HG03354 (cell line): Measurements from ENCODE around the gene NUP50.
A peak's percentile ranks its signal among the peaks of the same experiment; 100 is the strongest.

Experiments used
- ATAC-seq: cut with Tn5 transposase; IDR thresholded peaks from one replicate; pipeline ENCODE4 v1.9.1; 2021; ENCODE audit warnings: mild to moderate bottlenecking; ENCODE audit not compliant: unreplicated experiment, poor library complexity, severe bottlenecking

Gene NUP50

GRCh38 chr22:45159652-45160462 is 3.9 kb upstream of the NUP50 start:
- ATAC-seq: no peak

DNA sequence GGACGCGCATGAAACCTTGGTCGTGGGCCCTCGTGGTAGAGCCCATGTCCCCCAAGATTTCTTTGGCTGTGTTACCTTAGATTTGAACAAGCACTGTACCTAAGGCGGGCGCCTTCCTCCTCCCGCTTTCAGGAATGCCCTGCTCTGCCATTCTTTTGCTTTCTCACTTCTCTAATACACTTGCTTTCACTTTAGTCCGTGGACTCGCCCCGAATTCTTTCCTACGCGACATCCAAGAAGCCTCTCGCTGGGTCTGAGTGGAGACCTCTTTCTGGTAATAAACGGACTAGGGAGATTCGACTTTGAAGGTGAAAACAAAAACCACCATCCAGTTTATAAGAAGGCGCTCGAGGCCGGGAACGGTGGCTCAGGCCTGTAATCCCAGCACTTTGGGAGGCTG is 1.2 kb upstream of the NUP50 start:
- no peak for ATAC-seq

GRCh38 chr22:45163099-45163450 is 650 bp upstream of the NUP50 start:
- ATAC-seq: no peak

DNA sequence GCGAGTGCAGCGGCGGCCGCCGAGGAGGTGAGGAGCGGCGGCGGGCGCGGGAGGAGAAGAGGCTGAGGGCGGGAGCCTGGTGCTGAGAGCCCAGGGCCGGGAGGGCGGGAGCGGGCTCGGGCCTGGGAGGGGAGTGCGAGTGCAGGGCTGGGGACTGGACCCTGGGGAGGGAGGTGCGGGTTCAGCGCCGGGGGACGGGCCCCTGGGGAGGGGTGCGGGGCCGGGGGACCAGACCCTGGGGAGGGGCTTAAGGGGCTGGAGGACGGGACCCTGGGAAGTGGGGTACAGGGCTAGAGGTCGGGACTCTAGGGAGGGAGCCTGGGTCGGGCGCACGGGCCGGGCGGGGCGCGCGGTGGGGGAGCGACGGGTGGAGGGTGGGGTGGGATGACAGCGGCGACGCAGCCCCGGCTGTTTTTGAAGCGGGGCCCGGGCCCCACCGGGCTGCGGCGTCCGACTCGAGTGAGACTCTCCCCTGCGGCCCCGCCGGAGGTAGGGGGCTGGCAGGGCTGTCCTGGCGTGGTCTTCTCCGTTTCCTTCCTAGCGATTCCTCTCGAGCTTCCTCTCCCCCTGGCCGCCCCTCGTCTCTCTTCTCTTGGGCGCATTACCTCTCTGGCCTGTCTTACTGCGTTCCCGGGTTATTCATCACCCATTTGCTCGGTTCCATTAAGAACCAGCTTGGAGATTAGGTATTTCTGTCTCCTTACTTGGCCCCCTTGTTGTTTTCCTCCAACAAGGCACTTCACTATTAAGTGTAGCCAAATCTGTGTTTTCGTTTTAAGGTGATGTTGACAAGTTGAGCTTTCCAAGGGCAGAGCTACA is 754 bp downstream of the NUP50 start:
- ATAC-seq: peak; percentile 32

- no peak for ATAC-seq
These were observed 3.2 kb downstream of the NUP50 start for GRCh38 chr22:45166932-45167331.

DNA sequence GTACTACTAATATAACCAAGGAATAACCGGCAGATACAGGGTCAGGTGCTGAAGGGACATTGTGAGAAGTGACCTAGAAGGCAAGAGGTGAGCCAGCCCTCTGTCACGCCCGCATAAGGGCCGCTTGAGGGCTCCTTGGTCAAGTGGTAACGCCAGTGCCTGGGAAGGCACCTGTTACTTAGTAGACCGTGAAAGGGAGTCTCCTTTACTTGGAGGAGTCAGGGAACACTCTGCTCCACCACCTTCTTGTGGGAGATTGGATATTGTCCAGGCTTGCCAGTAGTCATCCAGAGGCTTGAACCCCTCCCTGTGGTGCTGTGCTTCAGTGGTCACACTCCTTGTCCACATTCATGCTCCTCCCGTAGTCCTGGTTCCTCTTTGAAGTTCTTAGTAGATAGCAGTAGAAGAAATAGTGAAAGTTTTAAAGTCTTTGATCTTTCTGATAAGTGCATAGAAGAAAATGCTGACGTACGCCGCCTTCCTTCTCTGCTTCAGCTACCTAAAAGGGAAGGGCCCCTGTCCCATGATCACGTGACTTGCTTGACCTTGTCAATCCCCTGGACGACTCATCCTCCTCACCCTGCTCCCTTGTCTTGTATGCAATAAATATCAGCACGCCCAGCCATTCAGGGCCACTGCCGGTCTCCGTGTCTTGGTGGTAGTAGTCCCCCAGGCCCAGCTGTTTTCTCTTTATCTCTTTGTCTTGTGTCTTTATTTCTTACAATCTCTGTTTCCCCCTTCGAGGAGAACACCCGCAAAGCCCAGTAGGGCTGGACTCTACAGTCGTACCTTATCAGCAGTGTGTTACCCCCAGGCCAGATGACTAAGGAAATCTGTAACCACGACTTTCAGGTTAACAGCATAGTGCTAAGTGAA is 6.1 kb downstream of the NUP50 start:
- ATAC-seq: no peak

DNA sequence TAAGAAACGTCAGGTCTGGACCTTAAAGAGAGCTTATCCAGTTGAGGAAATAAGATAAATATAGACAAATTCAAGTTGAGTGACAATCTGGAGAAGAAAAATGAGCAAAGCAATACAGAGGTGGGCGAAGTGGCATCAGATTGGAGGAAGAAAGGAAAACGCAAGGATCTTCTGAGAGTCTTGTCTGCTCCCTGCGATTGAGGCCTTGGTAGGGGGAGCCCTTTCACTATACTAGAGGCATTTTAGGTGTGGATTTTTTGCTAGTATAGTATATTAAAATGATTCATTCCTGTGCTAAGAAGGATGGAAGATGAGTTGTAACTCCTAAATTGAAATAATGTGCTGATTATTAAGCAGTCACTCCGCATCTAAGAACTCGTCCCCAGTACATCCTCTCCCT is 8.1 kb downstream of the NUP50 start:
- ATAC-seq: no peak

GRCh38 chr22:45172881-45173585 is 9.3 kb downstream of the NUP50 start:
- ATAC-seq: no peak

GRCh38 chr22:45179276-45180049 is 15.7 kb downstream of the NUP50 start:
- no peak for ATAC-seq

DNA sequence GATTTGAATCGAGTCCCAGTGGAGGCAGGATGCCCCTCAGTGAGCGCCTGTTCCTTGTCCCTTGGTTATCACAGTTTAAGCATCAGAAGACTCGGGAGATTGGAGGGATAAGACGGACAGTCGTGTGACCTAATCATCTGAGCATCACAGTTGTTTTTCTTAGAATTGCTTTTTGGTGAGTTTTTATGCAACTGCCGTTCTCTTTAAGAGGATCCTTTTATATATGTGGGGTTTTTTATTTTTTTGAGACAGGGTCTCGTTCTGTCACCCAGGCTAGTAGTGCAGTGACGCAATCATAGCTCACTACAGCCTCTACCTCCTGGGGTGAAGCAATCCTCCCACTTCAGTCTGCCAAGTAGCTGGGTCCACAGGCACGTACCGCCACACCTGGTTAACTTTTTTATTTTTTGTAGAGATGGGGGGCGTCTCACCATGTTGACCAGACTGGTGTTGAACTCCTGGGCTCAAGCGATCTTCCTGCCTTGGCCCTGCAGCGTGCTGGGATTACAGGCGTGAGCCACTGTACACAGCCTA is 16.5 kb downstream of the NUP50 start:
- ATAC-seq: no peak

GRCh38 chr22:45181240-45181639 is 17.5 kb downstream of the NUP50 start:
- no peak for ATAC-seq

DNA sequence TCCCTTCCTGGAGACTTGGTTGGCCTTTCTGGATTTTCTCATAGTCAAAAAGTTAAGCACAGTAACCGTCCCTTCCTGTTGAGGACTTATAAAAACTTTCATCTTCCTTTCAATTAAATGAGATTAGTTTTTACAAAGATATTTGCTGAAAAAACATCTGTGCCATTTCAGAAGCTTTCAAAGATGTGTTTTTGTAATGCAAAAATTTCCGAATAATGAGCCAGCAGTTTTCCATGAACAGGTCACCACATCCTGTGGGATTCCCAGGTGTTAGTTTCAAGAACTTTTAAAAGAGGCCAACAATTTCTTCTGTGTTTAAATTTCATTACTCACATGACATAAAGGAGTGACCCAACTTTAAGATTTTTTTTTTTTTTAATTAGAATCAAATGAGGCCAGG is 18.0 kb downstream of the NUP50 start:
- ATAC-seq: no peak

DNA sequence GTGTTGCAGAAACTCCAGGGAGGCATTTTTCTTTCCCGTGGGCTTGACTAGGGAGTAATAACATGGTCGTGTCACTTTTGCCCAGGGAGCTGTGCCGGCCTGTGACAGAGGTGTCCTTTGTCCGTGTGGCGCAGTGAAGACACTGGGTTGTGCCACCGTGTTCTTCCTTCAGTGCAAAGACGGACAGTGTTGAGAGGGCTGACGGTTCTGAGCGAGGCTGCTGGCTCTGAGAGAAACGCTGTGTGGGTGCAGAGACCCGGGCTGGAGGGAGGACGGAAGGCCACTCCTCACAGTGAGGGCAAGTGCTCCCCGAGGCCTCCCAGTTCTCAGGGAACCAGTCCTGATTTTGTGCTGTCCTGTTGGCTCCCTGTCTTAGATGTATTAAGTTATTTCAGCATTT is 20.2 kb downstream of the NUP50 start:
- no peak for ATAC-seq

DNA sequence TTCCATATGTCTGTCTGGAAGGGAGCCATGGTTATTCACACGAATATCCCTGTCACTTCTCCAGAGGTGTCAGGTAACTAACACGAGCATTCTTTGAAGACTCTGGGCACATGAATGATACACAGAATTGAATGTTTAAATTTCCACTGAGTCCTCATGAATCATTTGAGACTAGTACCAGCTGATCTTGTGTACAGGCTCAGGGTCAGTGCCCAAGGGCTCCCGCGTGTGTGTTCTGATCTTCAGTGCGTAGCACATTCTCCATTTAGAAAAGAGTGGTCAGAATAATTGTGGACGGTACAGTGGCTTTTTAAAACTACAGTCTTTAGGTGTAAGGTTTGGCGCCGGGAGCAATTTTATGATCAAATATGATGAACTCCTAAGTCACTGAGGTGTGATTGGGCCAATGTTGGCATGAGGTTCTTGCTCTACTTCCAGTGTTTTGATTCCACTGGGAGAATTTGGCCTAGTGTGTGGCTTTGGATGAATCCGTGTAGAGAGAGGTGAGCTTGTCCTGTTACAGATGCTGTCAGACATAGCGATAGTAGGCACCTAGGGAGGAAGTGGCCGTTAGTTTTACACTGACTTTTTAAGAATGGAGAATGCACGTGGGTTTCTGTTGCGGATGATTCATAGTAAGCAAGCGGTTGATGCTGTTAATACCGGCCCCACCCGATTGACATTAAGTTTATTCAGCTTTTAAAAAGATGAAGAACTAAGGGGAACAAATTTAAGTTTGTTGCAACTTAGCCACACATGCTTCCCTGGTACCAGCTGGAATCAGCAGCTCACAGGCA is 22.2 kb downstream of the NUP50 start:
- ATAC-seq: no peak

DNA sequence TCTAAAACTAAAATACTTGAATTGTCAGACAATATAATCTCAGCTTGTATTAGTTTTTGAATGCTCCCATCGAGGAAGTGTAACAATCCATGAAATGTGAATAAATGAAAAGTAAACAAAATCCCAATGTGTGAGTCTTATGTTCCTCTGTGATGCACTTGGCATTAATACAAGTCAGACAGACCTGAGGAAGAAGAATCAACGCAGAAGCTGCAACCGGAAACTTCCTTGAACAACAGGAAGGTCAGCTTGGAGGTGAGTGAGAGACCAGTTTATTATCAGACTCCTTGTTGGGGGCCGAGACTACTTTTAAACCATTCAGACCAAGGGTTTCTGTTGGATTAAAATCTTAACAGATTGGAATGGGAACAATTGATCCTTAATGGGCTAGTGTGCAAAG is 24.2 kb downstream of the NUP50 start:
- no peak for ATAC-seq

GRCh38 chr22:45188779-45189178 is 25.1 kb downstream of the NUP50 start:
- no peak for ATAC-seq

- no peak for ATAC-seq
These were observed 26.6 kb downstream of the NUP50 start for GRCh38 chr22:45190202-45190872.
